HG03571 (cell line): ENCODE results near the gene PDCL3.

Experiments used
- ATAC-seq: cut with Tn5 transposase; IDR thresholded peaks from one replicate; pipeline ENCODE4 v1.9.1; 2021; ENCODE audit not compliant: unreplicated experiment

The PDCL3 gene

GRCh38 chr2:100562613-100563406 lies at the start of gene PDCL3:
Gene PDCL3, plus strand, starts transcription at chr2:100562993. Its CDS starts 75 bp downstream, at chr2:100563068.
- peak; percentile 91 for ATAC-seq

GRCh38 chr2:100513650-100514049 lies 49.1 kb upstream of the PDCL3 start:
- ATAC-seq, result no peak

GRCh38 chr2:100517556-100517955 lies 45.2 kb upstream of the PDCL3 start:
- ATAC-seq, result no peak

- no peak for ATAC-seq
These were observed 44.0 kb upstream of the PDCL3 start for GRCh38 chr2:100518801-100519200.

DNA sequence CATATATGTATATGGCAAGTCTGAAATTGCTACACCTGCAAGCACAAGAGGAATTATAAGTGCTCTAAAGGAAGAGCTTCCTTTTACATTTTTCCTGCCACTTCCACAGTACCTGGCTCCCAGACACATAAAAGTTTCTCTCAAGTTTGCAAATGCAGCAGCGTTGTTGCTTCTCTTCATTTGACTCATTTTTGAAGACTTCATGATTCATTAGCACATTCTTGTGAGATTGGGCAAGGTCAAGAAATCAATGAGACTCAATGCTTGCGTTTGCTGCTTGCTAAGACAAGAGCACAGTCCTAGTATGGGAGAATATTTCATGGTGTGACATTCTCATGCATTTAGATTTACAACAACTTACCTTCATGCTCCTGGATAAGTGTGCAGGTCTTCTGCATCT lies 42.6 kb upstream of the PDCL3 start:
- no peak for ATAC-seq

DNA sequence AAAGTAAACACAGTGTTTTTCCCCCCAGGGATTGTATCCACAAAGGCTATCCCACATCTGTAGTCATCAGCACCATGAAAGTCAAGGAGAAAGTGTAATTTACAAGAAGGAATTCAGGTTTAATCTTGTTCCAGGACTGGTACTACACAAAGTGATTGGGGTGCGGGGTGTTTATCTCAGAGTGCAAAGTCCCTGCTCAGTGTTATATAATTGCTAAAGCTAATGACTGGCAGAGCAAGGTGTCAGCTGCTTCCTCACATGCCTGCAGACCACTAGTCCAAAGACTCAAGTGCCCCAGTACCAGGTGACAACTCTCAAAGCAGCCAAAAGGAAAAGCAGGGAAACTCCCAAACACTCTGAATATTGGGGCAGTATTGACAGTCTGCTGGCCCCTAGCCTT lies 40.4 kb upstream of the PDCL3 start:
- no peak for ATAC-seq

- ATAC-seq, result no peak
These were observed 38.5 kb upstream of the PDCL3 start for GRCh38 chr2:100524331-100524730.

- ATAC-seq, result no peak
These were observed 35.9 kb upstream of the PDCL3 start for GRCh38 chr2:100526868-100527267.

- no peak for ATAC-seq
These were observed 35.3 kb upstream of the PDCL3 start for GRCh38 chr2:100527440-100528015.

DNA sequence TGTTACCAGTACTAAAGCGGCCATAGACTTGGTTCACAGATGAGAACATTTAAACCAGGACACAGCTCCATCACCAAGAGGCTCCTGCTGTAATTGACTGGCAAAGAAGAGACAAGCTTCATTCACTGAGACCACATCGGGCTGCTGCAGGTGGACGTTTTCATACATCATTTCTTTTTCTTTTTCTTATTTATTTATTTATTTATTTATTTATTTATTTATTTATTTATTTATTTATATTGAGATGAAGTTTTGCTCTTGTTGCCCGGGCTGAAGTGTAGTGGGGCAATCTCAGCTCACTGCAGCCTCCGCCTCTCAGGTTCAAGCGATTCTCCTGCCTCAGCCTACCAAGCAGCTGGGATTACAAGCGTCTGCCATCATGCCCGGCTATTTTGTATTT lies 33.6 kb upstream of the PDCL3 start:
- no peak for ATAC-seq

DNA sequence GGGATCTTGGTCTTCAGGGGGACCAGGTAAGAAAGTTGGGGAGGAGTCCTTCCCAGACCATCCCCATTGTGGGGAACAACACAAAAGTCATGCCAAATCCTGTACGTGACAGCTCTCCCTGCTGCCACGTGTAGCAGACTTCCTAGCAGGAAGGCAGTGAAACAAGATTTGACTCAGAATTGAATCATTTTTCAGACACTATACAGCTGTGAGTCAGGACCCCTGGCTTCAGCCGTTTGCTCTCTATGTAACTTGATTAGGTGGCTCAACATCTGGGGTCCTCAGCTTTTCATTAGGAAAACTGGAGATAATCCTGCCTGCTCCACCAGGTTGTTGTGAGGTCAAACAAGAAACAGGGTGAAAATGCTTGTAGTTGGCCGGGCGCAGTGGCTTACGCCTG lies 32.9 kb upstream of the PDCL3 start:
- no peak for ATAC-seq

DNA sequence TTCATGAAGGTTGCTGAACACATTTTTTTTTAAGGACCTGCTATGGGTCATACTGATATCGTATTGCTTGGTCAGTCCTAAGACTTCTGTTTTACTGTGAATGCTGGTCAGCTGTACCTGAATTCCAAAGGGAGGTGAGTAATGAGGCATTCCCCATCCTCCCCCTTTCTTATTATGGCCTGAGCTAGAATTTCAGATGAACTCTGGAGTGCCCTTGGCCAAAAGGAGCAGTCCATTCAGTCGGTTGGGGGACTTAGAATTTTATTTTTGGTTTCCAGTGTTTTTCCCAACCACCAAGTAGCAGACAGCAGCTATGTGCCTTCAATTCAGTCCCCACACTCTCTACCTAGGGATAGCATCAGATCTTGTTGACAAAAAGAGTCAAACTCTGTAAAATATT lies 26.9 kb upstream of the PDCL3 start:
- ATAC-seq, result no peak

DNA sequence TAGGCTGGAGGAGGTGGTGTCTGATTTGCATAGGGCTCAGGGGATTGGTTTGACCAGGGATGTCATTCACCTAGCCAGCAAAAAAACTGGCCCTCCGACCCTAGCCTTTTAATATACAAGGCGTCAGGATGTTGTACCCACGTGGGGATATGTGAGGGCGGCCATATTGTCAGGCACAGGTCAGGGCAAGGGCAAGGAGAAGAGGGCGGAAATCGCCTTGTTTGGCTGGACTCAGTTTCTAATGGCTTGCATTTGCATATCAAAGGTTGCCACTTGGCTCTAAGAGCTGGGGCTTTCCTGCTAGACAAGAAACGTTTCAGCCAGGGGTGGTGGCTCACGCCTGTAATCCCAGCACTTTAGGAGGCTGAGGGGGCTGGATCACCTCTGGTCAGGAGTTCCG lies 24.9 kb upstream of the PDCL3 start:
- no peak for ATAC-seq

GRCh38 chr2:100539221-100539620 lies 23.6 kb upstream of the PDCL3 start:
- no peak for ATAC-seq

GRCh38 chr2:100541404-100541803 lies 21.4 kb upstream of the PDCL3 start:
- no peak for ATAC-seq

- no peak for ATAC-seq
These were observed 20.4 kb upstream of the PDCL3 start for GRCh38 chr2:100542418-100542817.

DNA sequence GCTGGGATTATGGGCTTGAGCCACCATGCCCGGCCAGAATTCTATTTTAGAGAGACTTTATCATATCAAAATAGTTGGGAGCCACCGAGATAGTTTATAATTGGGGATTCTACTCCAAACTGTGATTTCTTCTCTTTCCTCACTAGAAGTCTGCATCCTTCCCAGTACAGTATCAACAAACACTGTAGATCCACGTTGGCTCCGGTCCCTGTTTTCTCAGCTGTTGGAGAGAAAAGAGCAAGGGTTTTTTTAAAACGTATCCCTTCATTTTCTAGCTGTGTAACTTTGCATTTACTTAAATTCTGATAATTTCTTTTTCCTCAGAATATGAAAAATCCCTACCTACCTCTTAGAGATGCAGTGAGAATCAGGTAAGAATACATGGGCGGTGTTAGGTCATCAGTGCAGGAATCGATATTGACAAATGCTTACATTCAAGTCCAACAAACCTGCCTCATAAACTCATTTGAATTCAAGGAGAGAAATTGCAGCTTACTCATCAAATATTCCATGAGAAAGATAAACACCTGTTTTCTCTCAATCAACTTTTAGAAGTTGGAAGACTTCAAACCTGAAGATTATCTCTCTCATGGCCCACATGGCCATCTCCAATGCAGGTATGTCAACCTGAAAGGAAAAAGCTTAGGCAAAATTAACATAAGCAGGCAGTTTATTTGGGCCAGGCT lies 17.7 kb upstream of the PDCL3 start:
- no peak for ATAC-seq

- ATAC-seq, result no peak
These were observed 16.3 kb upstream of the PDCL3 start for GRCh38 chr2:100546469-100546868.

- ATAC-seq, result no peak
These were observed 14.0 kb upstream of the PDCL3 start for GRCh38 chr2:100548771-100549170.

GRCh38 chr2:100551303-100551702 lies 11.5 kb upstream of the PDCL3 start:
- ATAC-seq, result no peak

GRCh38 chr2:100554798-100555407 lies 7.9 kb upstream of the PDCL3 start:
- ATAC-seq, result no peak

DNA sequence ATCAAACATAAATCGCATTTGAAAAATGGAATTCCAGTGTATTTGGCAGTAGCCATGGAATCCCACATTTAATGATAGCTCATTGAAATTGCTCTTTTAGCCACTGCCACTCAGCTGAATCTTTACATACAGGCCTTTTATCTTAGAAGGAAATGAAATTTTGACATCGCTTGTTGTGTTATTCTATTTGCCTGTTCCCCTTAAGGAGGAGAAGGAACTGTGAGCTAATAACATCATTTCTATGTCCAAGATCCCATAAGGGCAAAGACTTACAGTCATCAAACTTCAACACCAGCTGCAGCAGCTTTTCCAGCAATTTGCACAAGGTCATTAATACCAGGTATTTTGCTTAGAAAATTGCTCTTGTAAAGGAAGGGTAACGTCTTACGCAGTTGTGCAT lies 6.0 kb upstream of the PDCL3 start:
- no peak for ATAC-seq
